AG04449 (cell line): ENCODE results near the gene CTRB1.

Experiments
- CTCF ChIA-PET: fragments of 350-600 bp; formaldehyde crosslinking; extraction: SDS; loops from one replicate; lab custom pipeline; 2021; ENCODE audit warnings: antibody characterized with exemption; lab: Yijun Ruan, JAX
- POLR2A ChIA-PET: fragments of 400-600, 350-600 bp; formaldehyde crosslinking; extraction: SDS; loops from one replicate; lab custom pipeline; 2020; ENCODE audit warnings: antibody characterized with exemption, inconsistent platforms; lab: Yijun Ruan, JAX
- DNase-seq: peaks from one replicate; pipeline ENCODE4 v3.0.0-alpha.2; 2010; ENCODE audit warnings: low read depth, low spot score
- H3K4me3 ChIP-seq: 2 replicates; pipeline ENCODE4 v1.5.1; 2011; ENCODE audit warnings: low read depth, mild to moderate bottlenecking, control low read depth, low read length
- TF ChIP-seq, protein P1 (sequence below): IDR thresholded peaks from one replicate; pipeline ENCODE4 v1.5.1; 2011; ENCODE audit warnings: mild to moderate bottlenecking, moderate library complexity, low read length, control low read depth, inconsistent platforms; ENCODE audit not compliant: insufficient read depth; ENCODE audit errors: missing control alignments

Gene CTRB1

DNA sequence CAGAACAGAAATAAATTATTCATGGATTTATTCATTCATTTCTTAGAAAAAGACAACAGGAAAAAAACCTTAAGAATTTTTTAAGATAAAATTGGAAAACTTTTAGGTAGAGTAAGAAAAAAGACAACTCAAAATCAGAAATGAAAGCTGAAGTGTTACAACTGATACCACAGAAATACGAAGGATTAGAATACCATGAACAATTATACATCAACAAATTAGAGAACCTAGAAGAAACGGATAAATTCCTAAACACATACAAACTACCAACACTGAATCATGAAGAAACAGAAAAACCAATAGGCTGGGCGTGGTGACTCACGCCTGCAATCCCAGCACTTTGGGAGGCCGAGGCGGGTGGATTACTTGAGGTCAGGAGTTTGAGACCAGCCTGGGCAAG, 39.6 kb upstream of the CTRB1 start:
- no peak for DNase-seq
- ChIA-PET POLR2A (no interaction called here), CTCF (interaction anchor here (0.6 kb wide), 1 partner anchor 1926 kb away, joined by 3 read pairs; no protein-coding TSS in a partner anchor)
- TF ChIP-seq, protein P1, sequence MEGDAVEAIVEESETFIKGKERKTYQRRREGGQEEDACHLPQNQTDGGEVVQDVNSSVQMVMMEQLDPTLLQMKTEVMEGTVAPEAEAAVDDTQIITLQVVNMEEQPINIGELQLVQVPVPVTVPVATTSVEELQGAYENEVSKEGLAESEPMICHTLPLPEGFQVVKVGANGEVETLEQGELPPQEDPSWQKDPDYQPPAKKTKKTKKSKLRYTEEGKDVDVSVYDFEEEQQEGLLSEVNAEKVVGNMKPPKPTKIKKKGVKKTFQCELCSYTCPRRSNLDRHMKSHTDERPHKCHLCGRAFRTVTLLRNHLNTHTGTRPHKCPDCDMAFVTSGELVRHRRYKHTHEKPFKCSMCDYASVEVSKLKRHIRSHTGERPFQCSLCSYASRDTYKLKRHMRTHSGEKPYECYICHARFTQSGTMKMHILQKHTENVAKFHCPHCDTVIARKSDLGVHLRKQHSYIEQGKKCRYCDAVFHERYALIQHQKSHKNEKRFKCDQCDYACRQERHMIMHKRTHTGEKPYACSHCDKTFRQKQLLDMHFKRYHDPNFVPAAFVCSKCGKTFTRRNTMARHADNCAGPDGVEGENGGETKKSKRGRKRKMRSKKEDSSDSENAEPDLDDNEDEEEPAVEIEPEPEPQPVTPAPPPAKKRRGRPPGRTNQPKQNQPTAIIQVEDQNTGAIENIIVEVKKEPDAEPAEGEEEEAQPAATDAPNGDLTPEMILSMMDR: no peak
- H3K4me3 ChIP-seq: no peak overlapping the region

DNA sequence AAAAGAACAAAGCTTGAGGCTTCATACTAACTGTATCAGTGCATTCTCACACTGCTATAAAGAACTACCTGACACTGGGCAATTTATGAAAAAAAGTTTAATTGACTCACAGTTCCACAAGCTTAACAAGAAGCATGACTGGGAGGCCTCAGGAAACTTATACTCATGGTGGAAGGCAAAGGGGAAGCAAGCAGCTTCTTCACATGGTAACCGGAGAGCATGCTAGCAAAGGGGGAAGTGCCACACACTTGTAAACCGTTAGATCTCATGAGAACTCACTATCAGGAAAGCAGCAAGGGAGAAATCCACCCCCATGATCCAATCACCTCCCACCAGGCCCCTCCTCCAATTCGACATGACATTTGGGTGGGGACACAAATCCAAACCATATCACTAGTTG, 37.2 kb upstream of the CTRB1 start:
- TF ChIP-seq, protein P1: no peak
- DNase-seq: no peak
- CTCF ChIA-PET: interaction anchor here (0.8 to 2.3 kb wide), 2 partner anchors 18 to 283 kb away, joined by 3 to 9 read pairs; no protein-coding TSS in a partner anchor
- H3K4me3 ChIP-seq: no peak overlapping the region
- POLR2A ChIA-PET: no interaction called here

DNA sequence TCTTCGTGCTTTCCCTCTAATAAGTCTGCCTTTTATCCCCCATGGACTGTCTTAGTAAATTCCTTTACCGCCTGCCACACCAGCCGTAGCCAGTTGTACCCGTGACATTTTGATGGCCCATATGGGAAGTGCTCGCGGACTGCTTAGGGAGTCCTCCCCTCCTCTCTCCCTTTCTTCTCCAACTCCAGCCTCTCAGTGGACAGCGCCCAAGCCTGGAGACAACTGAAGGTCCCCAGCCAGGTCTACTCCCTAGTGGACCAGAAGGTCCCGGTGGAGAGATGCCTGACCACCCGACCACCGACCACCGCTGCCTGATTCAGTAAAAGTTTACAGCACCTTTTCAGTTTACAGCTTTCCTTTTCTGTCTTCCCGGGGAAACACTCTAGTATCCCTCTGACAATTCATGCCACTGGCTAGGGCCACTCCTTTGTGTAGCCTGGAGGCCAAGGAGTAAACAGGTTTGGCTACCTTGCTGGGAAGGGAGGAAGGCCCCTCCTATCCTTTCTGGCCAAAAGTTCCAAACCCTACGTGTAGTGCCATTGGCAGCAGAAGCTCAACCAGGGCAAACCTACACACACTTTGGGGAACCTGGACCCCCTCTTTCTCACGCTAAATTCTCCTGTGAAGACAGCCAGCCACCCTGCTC, 29.8 kb upstream of the CTRB1 start:
- DNase-seq: no peak
- ChIA-PET POLR2A (no interaction called here), CTCF (interaction anchor here (3.4 kb wide), 1 partner anchor 11 kb away, joined by 22 read pairs; no protein-coding TSS in a partner anchor)
- no peak overlapping the region for H3K4me3 ChIP-seq
- TF ChIP-seq, protein P1: no peak

DNA sequence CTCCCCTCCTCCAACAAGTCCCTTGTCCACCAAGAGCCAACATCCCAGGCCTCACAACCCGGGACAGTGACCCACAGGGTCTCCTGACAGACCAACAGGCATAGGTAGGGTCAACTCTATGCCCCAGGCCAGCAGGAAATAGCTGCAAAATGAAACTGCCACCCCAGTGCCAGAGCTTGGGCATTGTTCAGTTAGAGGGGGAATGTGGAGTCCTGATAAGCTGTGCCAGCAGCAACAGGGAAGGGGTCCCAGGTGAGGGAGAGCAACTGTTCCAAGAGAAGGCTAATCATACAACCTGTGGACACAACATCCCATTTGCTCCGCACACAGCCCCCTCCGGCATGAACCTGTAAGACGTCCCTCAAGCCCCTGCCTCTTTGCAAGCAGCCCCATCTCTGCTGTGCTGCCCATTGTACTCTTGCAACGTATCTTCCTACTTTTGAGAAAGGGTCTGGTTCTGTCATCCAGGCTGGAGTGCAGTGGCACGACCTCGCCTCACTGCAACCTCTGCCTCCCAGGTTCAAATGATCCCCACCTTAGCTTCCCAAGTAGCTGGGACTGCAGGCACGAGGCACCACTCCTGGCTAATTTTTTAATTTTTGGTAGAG, 29.0 kb upstream of the CTRB1 start:
- no peak for DNase-seq
- H3K4me3 ChIP-seq: no peak overlapping the region
- CTCF ChIA-PET: interaction anchor here (3.4 kb wide), 1 partner anchor 10 kb away, joined by 22 read pairs; no protein-coding TSS in a partner anchor
- POLR2A ChIA-PET: no interaction called here
- TF ChIP-seq, protein P1: no peak

DNA sequence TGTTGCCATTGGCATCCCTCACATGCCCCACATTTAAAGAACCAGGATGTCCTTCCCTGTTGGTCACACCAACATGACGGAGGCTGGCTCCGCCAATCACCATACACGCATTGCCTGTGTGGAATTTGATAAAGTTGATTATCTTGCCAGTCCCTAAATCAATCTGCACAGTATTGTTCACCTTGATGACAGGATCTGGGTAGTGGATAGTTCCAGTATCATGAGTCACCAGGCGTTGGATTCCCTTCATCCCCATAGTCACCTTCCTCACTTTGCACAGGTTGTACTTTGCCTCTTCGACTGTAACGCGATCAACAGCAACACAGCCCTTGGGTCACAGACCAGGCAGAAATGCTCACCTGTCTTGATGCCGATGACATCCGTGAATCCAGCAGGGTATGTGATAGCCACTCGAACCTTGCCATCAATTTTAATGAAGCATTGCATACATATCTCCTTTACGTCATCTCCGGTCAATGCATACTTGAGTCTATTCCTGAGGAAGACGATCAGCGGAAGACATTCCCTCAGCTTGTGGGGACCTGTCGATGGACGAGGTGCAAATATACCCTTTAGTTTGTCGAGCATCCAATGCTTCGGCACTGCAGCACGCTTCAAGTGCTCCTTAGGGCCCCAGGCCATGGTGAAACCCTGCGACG, 26.1 kb upstream of the CTRB1 start:
- DNase-seq: no peak
- ChIA-PET POLR2A (no interaction called here), CTCF (interaction anchor here (1.5 kb wide), 1 partner anchor 272 kb away, joined by 5 read pairs; no protein-coding TSS in a partner anchor)
- H3K4me3 ChIP-seq: no peak overlapping the region
- TF ChIP-seq, protein P1: no peak

DNA sequence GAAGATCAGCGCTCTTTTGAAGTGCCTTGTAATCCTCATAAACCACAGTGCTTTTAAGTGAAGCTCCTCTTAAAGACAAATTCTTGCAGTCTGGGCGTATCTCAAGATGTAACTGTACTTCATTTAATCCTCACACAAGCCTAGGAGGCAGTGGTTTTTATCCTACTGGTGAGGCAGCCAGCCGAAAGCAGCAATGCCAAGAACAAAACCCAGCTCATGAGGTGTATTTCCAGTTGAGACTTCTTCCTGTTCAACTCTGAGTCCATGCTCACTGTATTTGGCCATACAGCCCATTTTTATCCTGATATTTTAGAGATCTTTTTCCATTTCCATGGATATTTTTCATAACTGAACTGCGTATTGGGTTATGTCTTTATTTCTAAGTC, 25.5 kb upstream of the CTRB1 start:
- no peak for DNase-seq
- CTCF ChIA-PET: interaction anchor here (1.5 kb wide), 1 partner anchor 272 kb away, joined by 5 read pairs; no protein-coding TSS in a partner anchor
- H3K4me3 ChIP-seq: no peak overlapping the region
- POLR2A ChIA-PET: no interaction called here
- TF ChIP-seq, protein P1: no peak
